Measurements from ENCODE around the gene BPHL.
"Not testable (repeated sequence)": the region's sequence is repeated elsewhere in the genome, so short reads cannot be mapped to it uniquely, and the experiment has no call there.

The BPHL gene

DNA sequence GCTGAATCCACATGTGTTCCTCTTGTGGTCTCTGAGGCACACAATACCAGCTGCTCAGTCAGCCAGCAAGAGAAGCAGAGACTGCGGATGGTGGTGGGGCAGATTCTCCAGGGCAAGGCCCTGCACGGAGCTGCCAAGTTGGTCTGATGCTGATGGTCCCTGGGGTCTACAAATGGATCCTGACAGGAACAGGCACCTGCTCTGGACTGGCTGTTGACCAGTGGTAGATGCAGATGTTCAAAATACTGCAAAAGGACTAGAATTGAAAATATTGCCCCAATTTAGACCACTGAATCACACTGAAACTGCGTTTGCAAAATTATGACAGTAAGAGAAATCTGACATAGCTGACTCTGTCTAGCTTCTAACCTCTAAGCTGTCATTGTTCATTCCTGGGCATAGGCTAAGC lies 68.5 kb downstream of the BPHL start:
- DNase-seq: no peak

DNA sequence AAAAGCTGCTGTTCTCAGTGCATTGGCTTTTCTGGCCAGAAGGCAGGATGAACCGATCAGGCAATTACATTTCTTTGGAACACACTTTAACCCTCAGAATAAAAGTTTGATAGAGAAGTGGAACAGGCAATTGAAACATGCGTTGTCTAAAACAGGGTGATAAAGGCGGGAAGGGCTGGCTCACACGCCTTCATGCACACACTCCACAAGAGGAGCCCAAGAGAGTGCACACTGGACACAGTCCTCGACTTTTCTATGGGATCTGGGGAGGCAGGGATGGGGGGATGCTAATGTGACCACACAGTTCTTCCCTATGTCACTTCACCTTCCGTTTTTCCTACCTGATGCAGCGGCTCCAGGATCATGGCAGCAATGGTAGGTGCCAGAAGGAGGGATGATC lies 69.8 kb downstream of the BPHL start:
- DNase-seq: no peak

DNA sequence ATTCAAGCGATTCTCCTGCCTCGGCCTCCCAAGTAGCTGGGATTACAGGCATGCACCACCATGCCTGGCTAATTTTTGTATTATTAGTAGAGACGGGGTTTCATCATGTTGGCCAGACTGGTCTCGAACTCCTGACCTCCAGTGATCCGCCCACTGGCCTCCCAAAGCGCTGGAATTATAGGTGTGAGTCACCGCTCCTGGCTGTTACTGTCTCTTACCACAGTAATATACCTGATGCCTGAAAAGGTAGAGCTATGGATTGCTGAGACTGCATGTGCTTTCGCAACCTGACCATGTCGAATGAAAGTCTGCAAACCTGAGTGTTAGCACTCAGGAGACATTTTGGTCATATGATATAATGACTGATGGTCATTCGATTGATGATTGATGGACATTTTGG lies 70.7 kb downstream of the BPHL start:
- DNase-seq: not testable (repeated sequence)

- no peak for DNase-seq
Observed at GRCh38 chr6:3190056-3190455, 71.5 kb downstream of the BPHL start.

DNA sequence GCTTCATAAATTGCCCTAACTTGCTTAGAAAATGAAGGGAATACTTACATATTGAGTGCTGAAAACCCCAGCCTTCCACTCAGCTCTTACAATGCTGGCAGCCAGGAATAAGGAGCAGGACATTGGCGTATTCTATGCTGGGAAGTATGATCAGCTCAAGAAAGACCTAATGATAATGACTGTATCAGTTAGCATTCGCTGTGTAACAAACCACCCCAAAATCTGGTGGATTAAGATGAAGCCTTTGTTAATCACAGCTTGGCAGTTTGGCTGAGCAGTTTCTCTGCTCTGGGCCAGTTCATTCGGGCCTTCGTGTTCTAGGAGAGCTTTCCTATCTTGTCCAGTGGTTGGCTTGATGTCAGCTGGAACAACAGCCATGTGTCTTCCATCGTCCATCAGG lies 72.3 kb downstream of the BPHL start:
- DNase-seq: no peak

DNA sequence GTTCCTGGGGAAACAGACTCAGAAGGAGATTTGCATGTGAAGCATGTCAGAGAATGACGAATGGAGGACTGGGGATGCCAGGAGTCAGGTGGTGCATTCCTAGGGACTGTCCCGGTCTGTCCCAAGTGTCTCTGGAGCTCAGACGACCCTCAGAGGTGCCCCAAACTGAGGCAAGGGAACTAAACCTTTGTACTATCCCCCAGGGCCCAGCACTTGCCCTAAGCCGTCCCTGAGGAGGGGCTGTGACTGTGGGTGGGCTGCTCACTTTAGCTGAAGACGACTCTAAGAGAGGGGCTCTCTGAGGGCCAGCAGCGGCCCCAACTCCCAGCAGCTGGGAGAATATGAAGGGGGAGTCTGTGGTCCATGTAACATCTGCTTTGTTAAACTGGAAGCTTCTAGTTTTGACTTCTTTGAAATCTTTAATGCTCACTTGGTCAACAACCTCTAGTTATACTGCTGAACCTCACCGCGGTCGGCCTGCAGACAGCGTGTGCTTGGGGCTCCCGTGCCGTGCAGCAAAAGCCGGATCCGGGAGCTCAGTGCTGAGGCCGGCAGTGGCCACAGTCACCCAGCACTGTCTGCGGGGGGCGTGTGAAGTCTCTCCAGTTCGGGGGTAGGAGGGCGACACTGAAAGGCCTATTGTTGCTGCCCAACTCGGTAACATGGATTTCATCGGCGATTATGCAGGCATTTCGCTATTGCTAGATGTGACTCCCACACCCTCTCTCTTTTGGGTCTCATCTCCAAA lies 74.8 kb downstream of the BPHL start:
- no peak for DNase-seq

GRCh38 chr6:3194535-3195419 lies 76.3 kb downstream of the BPHL start:
- peak in 2 of 3 experiments; percentile 60 to 81 for DNase-seq

GRCh38 chr6:3195420-3195694 lies 76.8 kb downstream of the BPHL start:
- no peak for DNase-seq

DNA sequence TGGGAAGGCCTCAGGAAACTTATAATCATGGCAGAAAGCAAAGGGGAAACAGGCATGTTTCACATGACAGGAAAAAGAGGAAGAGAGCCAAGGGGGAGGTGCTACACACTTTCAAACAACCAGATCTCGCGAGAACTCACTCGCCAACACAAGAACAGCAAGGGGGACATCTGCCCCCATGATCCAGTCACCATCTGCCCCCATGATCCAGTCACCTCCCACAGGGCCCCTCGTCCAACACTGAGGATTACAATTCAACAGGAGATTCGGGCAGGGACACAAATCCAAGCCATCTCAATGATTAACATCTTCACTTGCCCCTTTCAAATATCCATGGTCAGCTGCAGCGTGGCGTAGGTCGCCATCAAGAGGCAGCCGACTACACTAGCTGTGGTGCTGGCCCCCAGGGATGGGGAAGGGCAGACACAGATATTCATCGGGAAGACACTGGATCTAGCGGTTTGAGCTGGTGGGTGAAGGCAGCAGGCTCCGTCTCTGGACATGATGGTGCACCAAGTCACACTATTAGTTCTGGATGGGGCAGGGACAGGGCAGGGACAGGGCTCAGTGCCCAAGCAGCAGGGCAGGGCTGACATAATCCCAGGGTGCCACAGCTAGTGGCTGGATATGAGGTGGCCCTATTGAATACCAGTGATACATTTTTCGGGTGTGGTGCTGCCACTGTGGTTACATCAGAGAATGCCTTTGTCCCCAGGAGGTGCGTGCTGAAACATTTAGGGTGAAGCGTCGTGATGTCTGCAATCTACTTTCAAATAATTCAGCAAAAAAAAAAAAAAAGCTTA lies 77.4 kb downstream of the BPHL start:
- DNase-seq: peak in 1 of 3 experiments; percentile 15

GRCh38 chr6:3196770-3197169 lies 78.3 kb downstream of the BPHL start:
- no peak for DNase-seq

DNA sequence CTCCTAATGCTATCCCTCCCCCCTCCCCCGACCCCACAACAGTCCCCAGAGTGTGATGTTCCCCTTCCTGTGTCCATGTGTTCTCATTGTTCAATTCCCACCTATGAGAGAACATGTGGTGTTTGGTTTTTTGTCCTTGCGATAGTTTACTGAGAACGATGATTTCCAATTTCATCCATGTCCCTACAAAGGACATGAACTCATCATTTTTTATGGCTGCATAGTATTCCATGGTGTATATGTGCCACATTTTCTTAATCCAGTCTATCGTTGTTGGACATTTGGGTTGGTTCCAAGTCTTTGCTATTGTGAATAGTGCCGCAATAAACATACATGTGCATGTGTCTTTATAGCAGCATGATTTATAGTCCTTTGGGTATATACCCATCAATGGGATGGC lies 79.2 kb downstream of the BPHL start:
- DNase-seq: not testable (repeated sequence)

DNA sequence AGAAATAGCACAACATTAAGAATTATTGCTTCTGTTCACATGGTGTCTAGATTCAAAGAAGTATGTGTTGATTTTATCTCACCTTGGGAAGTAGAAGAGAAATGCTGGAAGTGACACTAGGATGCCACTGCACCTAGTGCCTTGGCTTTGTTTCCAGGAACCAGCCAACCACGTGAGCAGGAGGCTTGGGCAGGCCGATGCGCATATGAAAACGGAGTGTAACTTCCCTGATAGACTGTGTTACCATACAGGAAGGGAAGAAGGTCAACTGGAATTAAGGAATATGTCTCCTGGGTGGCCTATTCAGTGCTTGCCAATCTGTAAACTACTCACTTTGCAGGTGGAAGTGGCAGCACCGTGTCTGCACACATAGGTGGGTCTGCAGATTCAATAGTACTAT lies 80.9 kb downstream of the BPHL start:
- DNase-seq: no peak

DNA sequence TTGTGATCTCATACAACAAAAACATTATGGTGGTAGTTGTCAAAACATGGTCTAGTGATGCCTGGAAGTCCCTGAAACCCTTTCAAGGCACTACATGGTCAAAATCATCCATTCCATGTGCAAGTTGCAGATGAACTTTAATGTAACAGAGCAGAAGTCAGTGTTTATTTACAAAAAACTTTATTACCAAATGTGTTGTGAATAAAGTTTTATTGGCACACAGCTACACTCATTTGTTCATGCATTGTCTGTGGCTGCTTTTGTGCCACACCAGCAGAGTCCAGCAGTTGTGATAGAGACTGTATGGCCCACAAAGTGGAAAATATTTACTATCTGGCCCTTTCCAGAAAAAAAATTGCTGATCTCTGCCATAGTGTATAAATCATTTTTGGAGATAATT lies 82.2 kb downstream of the BPHL start:
- no peak for DNase-seq

DNA sequence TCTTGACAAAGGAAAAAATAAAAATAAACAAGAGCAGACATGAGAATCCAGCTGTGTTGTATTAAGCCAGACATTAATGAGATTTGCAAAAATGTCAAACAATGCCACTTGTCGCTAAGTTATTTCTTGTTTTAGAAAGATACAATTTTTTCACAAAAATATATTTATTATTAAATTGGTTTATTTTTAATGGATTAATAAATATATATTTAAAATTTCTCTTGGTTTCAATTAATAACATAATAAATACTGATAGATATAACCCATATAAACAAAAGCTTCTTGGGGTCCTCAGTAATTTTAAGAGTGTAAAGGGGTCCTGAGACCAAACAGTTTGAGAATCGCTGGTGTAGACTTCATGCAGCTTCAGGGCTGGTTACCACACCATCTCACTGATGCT lies 82.9 kb downstream of the BPHL start:
- no peak for DNase-seq
